ENCODE data around the gene CFDP1. TPM values are rescaled to one million over a fixed set of nuclear protein-coding genes. Genes with fewer than 3 reads are reported as not detected.
"Not testable (repeated sequence)": the region's sequence is repeated elsewhere in the genome, so short reads cannot be mapped to it uniquely, and the experiment has no call there.

The CFDP1 gene
- total RNA-seq, 1 experiment from 2014 or later: 44.7 TPM

GRCh38 chr16:75458439-75458838, 25.1 kb upstream of the CFDP1 start:
- Mint-ChIP-seq H3K27me3 (ENCODE audit: insufficient read depth, unreplicated experiment) (no peaks in the 10 kb centered on the region), H3K36me3 (ENCODE audit: insufficient read depth, unreplicated experiment) (peaks cover 18% of the 10 kb centered on the region), H3K9me3 (ENCODE audit: unreplicated experiment) (no peaks in the 10 kb centered on the region), H3K27ac (ENCODE audit: low read depth, unreplicated experiment) (no peak overlapping the region), H3K4me1 (ENCODE audit: insufficient read depth, unreplicated experiment) (peaks cover 36% of the 10 kb centered on the region), H3K4me3 (ENCODE audit: unreplicated experiment) (no peak overlapping the region)
- ChIA-PET CTCF (interaction anchor here (0.8 to 1.5 kb wide), 3 partner anchors 80 to 305 kb away, joined by 4 to 5 read pairs (median 4); no protein-coding TSS in a partner anchor), POLR2A (interaction anchor here (0.9 kb wide), 1 partner anchor 109 kb away, joined by 3 read pairs; no protein-coding TSS in a partner anchor)
- no peak for TF ChIP-seq CTCF (IDR thresholded peaks at IDR 0.05; ENCODE audit: unreplicated experiment)
- intact Hi-C loops (cut with micrococcal nuclease): no loop called here
- no peak for DNase-seq (ENCODE audit: unreplicated experiment)
- no TSS peak for BruUV-seq (replicated peaks)

- ChIA-PET CTCF (interaction anchor here (0.8 to 1.5 kb wide), 6 partner anchors 13 to 306 kb away, joined by 3 to 6 read pairs (median 4); no protein-coding TSS in a partner anchor), POLR2A (interaction anchor here (0.5 to 0.9 kb wide), 4 partner anchors 9 to 190 kb away, joined by 3 to 5 read pairs (median 3); partner anchors contain the start of genes KARS1 and TERF2IP)
- no TSS peak for BruUV-seq (replicated peaks)
- peaks cover 19% of the 10 kb centered on the region for H3K36me3 Mint-ChIP-seq (ENCODE audit: insufficient read depth, unreplicated experiment)
- no peak for TF ChIP-seq CTCF (IDR thresholded peaks at IDR 0.05; ENCODE audit: unreplicated experiment)
- no peak overlapping the region for H3K27ac Mint-ChIP-seq (ENCODE audit: low read depth, unreplicated experiment)
- H3K27me3 Mint-ChIP-seq (ENCODE audit: insufficient read depth, unreplicated experiment): no peaks in the 10 kb centered on the region
- H3K9me3 Mint-ChIP-seq (ENCODE audit: unreplicated experiment): no peaks in the 10 kb centered on the region
- no peak overlapping the region for H3K4me3 Mint-ChIP-seq (ENCODE audit: unreplicated experiment)
- DNase-seq (ENCODE audit: unreplicated experiment): no peak
- peaks cover 35% of the 10 kb centered on the region for H3K4me1 Mint-ChIP-seq (ENCODE audit: insufficient read depth, unreplicated experiment)
- intact Hi-C loops (cut with micrococcal nuclease): no loop called here
These were observed 24.7 kb upstream of the CFDP1 start for GRCh38 chr16:75458029-75458428.

- TF ChIP-seq CTCF (IDR thresholded peaks at IDR 0.05; ENCODE audit: unreplicated experiment): no peak
- no peak overlapping the region for H3K4me3 Mint-ChIP-seq (ENCODE audit: unreplicated experiment)
- H3K36me3 Mint-ChIP-seq (ENCODE audit: insufficient read depth, unreplicated experiment): peaks cover 23% of the 10 kb centered on the region
- ChIA-PET CTCF (interaction anchor here (0.5 to 1.5 kb wide), 6 partner anchors 14 to 1160 kb away, joined by 3 to 6 read pairs (median 4); no protein-coding TSS in a partner anchor), POLR2A (interaction anchor here (0.5 to 0.9 kb wide), 5 partner anchors 9 to 190 kb away, joined by 3 to 5 read pairs (median 3); partner anchors contain the start of genes KARS1 and TERF2IP)
- BruUV-seq (replicated peaks): no TSS peak
- no peak overlapping the region for H3K27ac Mint-ChIP-seq (ENCODE audit: low read depth, unreplicated experiment)
- no peaks in the 10 kb centered on the region for H3K27me3 Mint-ChIP-seq (ENCODE audit: insufficient read depth, unreplicated experiment)
- intact Hi-C loops (cut with micrococcal nuclease): no loop called here
- DNase-seq (ENCODE audit: unreplicated experiment): no peak
- H3K9me3 Mint-ChIP-seq (ENCODE audit: unreplicated experiment): no peaks in the 10 kb centered on the region
- peaks cover 30% of the 10 kb centered on the region for H3K4me1 Mint-ChIP-seq (ENCODE audit: insufficient read depth, unreplicated experiment)
These were observed 24.2 kb upstream of the CFDP1 start for GRCh38 chr16:75457485-75458021.

- intact Hi-C loops (cut with micrococcal nuclease): no loop called here
These were observed 23.7 kb upstream of the CFDP1 start for GRCh38 chr16:75456971-75457370.

GRCh38 chr16:75456486-75456885, 23.2 kb upstream of the CFDP1 start:
- CTCF ChIA-PET: interaction anchor here (1.4 to 1.9 kb wide), 2 partner anchors 9 to 12 kb away, joined by 5 to 9 read pairs; no protein-coding TSS in a partner anchor
- POLR2A ChIA-PET; H3K4me3 Mint-ChIP-seq (ENCODE audit: unreplicated experiment); H3K9me3 Mint-ChIP-seq (ENCODE audit: unreplicated experiment); intact Hi-C loops (cut with micrococcal nuclease); BruUV-seq (replicated peaks); H3K27me3 Mint-ChIP-seq (ENCODE audit: insufficient read depth, unreplicated experiment); DNase-seq (ENCODE audit: unreplicated experiment); H3K27ac Mint-ChIP-seq (ENCODE audit: low read depth, unreplicated experiment): not testable (repeated sequence)
- peaks cover 21% of the 10 kb centered on the region for H3K4me1 Mint-ChIP-seq (ENCODE audit: insufficient read depth, unreplicated experiment)
- peaks cover 24% of the 10 kb centered on the region for H3K36me3 Mint-ChIP-seq (ENCODE audit: insufficient read depth, unreplicated experiment)

More at GRCh38 chr16:75456971-75457370, 23.7 kb upstream of the CFDP1 start:
- no peak for TF ChIP-seq CTCF (IDR thresholded peaks at IDR 0.05; ENCODE audit: unreplicated experiment)
- ChIA-PET CTCF (interaction anchor here (1.1 to 1.9 kb wide), 4 partner anchors 12 to 307 kb away, joined by 4 to 5 read pairs (median 4); no protein-coding TSS in a partner anchor), POLR2A (interaction anchor here (0.7 kb wide), 1 partner anchor 77 kb away, joined by 3 read pairs; no protein-coding TSS in a partner anchor)
- BruUV-seq (replicated peaks): no TSS peak
- no peak for DNase-seq (ENCODE audit: unreplicated experiment)
- Mint-ChIP-seq H3K27ac (ENCODE audit: low read depth, unreplicated experiment) (no peak overlapping the region), H3K27me3 (ENCODE audit: insufficient read depth, unreplicated experiment) (no peaks in the 10 kb centered on the region), H3K9me3 (ENCODE audit: unreplicated experiment) (no peaks in the 10 kb centered on the region), H3K36me3 (ENCODE audit: insufficient read depth, unreplicated experiment) (peaks cover 25% of the 10 kb centered on the region), H3K4me3 (ENCODE audit: unreplicated experiment) (no peak overlapping the region), H3K4me1 (ENCODE audit: insufficient read depth, unreplicated experiment) (peaks cover 26% of the 10 kb centered on the region)

Data from MCF 10A (cell line).